CD4-positive, alpha-beta memory T cell (primary cell): ENCODE results near the gene CLEC1B. TPM values are rescaled to one million over a fixed set of nuclear protein-coding genes. Genes with fewer than 3 reads are reported as not detected.

Experiments used
- CTCF ChIA-PET: fragments of 350-600 bp; sonication (Branson Sonifier 250); formaldehyde crosslinking; loops from one replicate; lab custom pipeline; 2021; ENCODE audit warnings: inconsistent platforms; ENCODE audit not compliant: partially characterized antibody; lab: Charles Lee
- POLR2A ChIA-PET: fragments of 350-600 bp; sonication (Branson Sonifier 250); formaldehyde crosslinking; loops from one replicate; lab custom pipeline; 2021; ENCODE audit not compliant: partially characterized antibody; lab: Charles Lee
- DNase-seq, 5 donors: peaks; one replicate each; pipeline versions ENCODE4 v3.0.0 to v3.0.0-alpha.2; 2020 to 2022; ENCODE audit warnings: mixed read lengths in 1 of 5
- H3K27ac ChIP-seq: one replicate; pipeline ENCODE4 v1.7.0; 2013; ENCODE audit warnings: low read depth, low read length
- H3K27me3 ChIP-seq: 2 replicates; pipeline ENCODE4 v1.7.0; 2013; ENCODE audit warnings: mild to moderate bottlenecking, low read length, moderate library complexity; ENCODE audit not compliant: insufficient read depth
- H3K36me3 ChIP-seq: 2 replicates; pipeline ENCODE4 v1.7.0; 2013; ENCODE audit warnings: mild to moderate bottlenecking, low read length, moderate library complexity; ENCODE audit not compliant: insufficient read depth
- H3K4me1 ChIP-seq: 2 replicates; pipeline ENCODE4 v1.7.0; 2013; ENCODE audit warnings: mild to moderate bottlenecking, low read length, moderate library complexity; ENCODE audit not compliant: insufficient read depth
- H3K4me3 ChIP-seq, 2 donors: one replicate each; pipeline ENCODE4 v1.7.0; 2013; ENCODE audit warnings: low read length in 2 of 2, mild to moderate bottlenecking in 1 of 2
- H3K9me3 ChIP-seq, 2 donors: one replicate each; pipeline ENCODE4 v1.7.0; 2013; ENCODE audit warnings: low read length in 2 of 2, control low read depth in 1 of 2; ENCODE audit not compliant: control insufficient read depth in 1 of 2
- H3K27ac Mint-ChIP-seq, 7 donors: one replicate each; pipeline ENCODE4 v1.8.0; 2020 to 2021; ENCODE audit warnings: mixed read lengths in 7 of 7, mild to moderate bottlenecking in 6 of 7, inconsistent platforms in 3 of 7, moderate library complexity in 3 of 7
- H3K27me3 Mint-ChIP-seq, 2 donors: one replicate each; pipeline ENCODE4 v1.8.0; 2020 to 2021; ENCODE audit warnings: mixed read lengths in 2 of 2
- H3K36me3 Mint-ChIP-seq, 2 donors: one replicate each; pipeline ENCODE4 v1.8.0; 2020 to 2021; ENCODE audit warnings: mixed read lengths in 2 of 2, inconsistent platforms in 1 of 2, mild to moderate bottlenecking in 1 of 2
- H3K4me1 Mint-ChIP-seq, 4 donors: one replicate each; pipeline ENCODE4 v1.8.0; 2020 to 2021; ENCODE audit warnings: mixed read lengths in 4 of 4, mild to moderate bottlenecking in 1 of 4
- H3K4me3 Mint-ChIP-seq, 8 donors: one replicate each; pipeline ENCODE4 v1.8.0; 2020 to 2021; ENCODE audit warnings: mixed read lengths in 8 of 8, mild to moderate bottlenecking in 7 of 8, moderate library complexity in 6 of 8, inconsistent platforms in 3 of 8
- H3K9me3 Mint-ChIP-seq, 8 donors: one replicate each; pipeline ENCODE4 v1.8.0; 2020 to 2021; ENCODE audit warnings: mixed read lengths in 8 of 8, mild to moderate bottlenecking in 5 of 8, inconsistent platforms in 3 of 8, moderate library complexity in 1 of 8
- intact Hi-C: fragments of 100-400 bp; cut with micrococcal nuclease; formaldehyde crosslinking; loops from one replicate; pipeline ENCODE4 v1.15.1; 2023
- polyA plus RNA-seq, 2 donors: library from polyadenylated mRNA; unstranded; fragments of 300-500 nt; fragmentation: Illumina TruSeq; gene quantifications; one replicate each; pipeline ENCODE4 v1.2.3, GENCODE V29; 2021
- total RNA-seq, 2 experiments: library from RNA; stranded (reverse); gene quantifications; one replicate each; pipeline ENCODE4 v1.2.3, GENCODE V29; 2021

CLEC1B gene
- total and polyA plus RNA-seq, 4 experiments from 2014 or later, result not detected

DNA sequence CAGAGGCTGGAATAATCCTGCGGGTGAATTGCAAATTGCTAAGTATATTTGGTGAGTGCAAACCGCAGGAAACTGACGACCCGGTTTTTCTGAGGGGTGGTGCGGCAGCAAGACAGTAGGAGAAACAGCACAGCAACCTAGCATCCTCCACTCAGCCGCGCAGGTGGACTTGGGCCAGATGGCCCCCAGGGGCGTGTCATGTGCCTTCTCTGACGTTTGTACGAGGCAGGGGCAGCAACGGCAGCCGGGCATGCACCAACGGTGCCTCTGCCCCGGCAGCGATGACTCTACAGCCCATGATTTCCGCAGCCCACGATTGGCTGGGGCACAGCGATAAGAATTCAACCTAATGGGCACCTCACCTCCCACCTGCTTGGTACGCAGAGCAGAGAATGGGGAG, 55.7 kb downstream of the CLEC1B start:
- H3K27ac ChIP-seq, result no peak overlapping the region
- intact Hi-C loops, result loop anchor here (5.0 kb wide), 1 partner anchor 64 kb away; no protein-coding TSS in a partner anchor

More for the DNA sequence above, 55.7 kb downstream of the CLEC1B start:
- peak in 1 of 5 donors; percentile 67 for DNase-seq
- peaks cover 0 to 3% of the 10 kb centered on the region in 2 donors for H3K27me3 Mint-ChIP-seq
- CTCF ChIA-PET, result no interaction called here
- H3K36me3 ChIP-seq, result no peaks in the 10 kb centered on the region
- peaks cover 2% of the 10 kb centered on the region for H3K4me1 ChIP-seq
- H3K27ac Mint-ChIP-seq, result peak overlapping the region in 2 of 7 donors; percentile 27 to 80
- no peaks in the 10 kb centered on the region for H3K27me3 ChIP-seq
- no peak overlapping the region for H3K4me3 ChIP-seq
- H3K4me1 Mint-ChIP-seq, result peaks cover 7 to 26% (median 12%) of the 10 kb centered on the region in 4 donors
- H3K36me3 Mint-ChIP-seq, result no peaks in the 10 kb centered on the region
- peak overlapping the region; percentile 28 to 92 (median 58) for H3K4me3 Mint-ChIP-seq
- no peaks in the 10 kb centered on the region for H3K9me3 ChIP-seq
- POLR2A ChIA-PET, result no interaction called here
- H3K9me3 Mint-ChIP-seq, result no peaks in the 10 kb centered on the region

Other genes with a start within 250 kb of the CLEC1B start
- gene CD69, start 238.2 kb downstream of the CLEC1B start, total RNA-seq, result 10 to 100 TPM; 31.0 to 35.9 TPM
- gene CD69, start 238.2 kb downstream of the CLEC1B start, polyA plus RNA-seq, result 1,000 to 10,000 TPM in 1 of 2 donors, 100 to 1,000 TPM in 1; 145 to 1,121 TPM
- gene KLRF1, start 171.6 kb downstream of the CLEC1B start, total RNA-seq, result under 1 TPM; 0.28 to 0.49 TPM
- gene KLRF1, start 171.6 kb downstream of the CLEC1B start, polyA plus RNA-seq, result 1 to 10 TPM in 1 of 2 donors, under 1 TPM in 1; 0.30 to 1.1 TPM
- gene CLEC2B, start 129.8 kb downstream of the CLEC1B start, total RNA-seq, result 10 to 100 TPM; 72.5 to 74.6 TPM
- 10 to 100 TPM; 42.2 to 79.8 TPM for gene CLEC2B, start 129.8 kb downstream of the CLEC1B start, polyA plus RNA-seq
- not detected for gene KLRF2, start 117.6 kb downstream of the CLEC1B start, total RNA-seq
- not detected for gene KLRF2, start 117.6 kb downstream of the CLEC1B start, polyA plus RNA-seq
- not detected for gene CLEC2A, start 66.8 kb downstream of the CLEC1B start, total RNA-seq
- gene CLEC2A, start 66.8 kb downstream of the CLEC1B start, polyA plus RNA-seq, result not detected
- under 1 TPM in 1 of 2 experiments, not detected in 1; 0.22 TPM for gene CLEC12A, start 27.7 kb downstream of the CLEC1B start, total RNA-seq
- not detected for gene CLEC12A, start 27.7 kb downstream of the CLEC1B start, polyA plus RNA-seq
- not detected for gene CLEC12B, start 11.5 kb upstream of the CLEC1B start, total RNA-seq
- gene CLEC12B, start 11.5 kb upstream of the CLEC1B start, polyA plus RNA-seq, result not detected
- gene CLEC9A, start 31.6 kb upstream of the CLEC1B start, total RNA-seq, result not detected
- not detected for gene CLEC9A, start 31.6 kb upstream of the CLEC1B start, polyA plus RNA-seq
- not detected for gene CLEC1A, start 99.9 kb upstream of the CLEC1B start, total RNA-seq
- not detected for gene CLEC1A, start 99.9 kb upstream of the CLEC1B start, polyA plus RNA-seq
- 1 to 10 TPM in 1 of 2 experiments, under 1 TPM in 1; 0.89 to 1.3 TPM for gene CLEC7A, start 131.1 kb upstream of the CLEC1B start, total RNA-seq
- under 1 TPM in 1 of 2 donors, not detected in 1; 0.46 TPM for gene CLEC7A, start 131.1 kb upstream of the CLEC1B start, polyA plus RNA-seq
- gene OLR1, start 173.0 kb upstream of the CLEC1B start, total RNA-seq, result under 1 TPM in 1 of 2 experiments, not detected in 1; 0.42 TPM
- gene OLR1, start 173.0 kb upstream of the CLEC1B start, polyA plus RNA-seq, result not detected
- not detected for gene TMEM52B, start 179.9 kb upstream of the CLEC1B start, total RNA-seq
- gene TMEM52B, start 179.9 kb upstream of the CLEC1B start, polyA plus RNA-seq, result not detected
- gene GABARAPL1, start 213.8 kb upstream of the CLEC1B start, total RNA-seq, result 10 to 100 TPM; 35.3 to 36.3 TPM
- gene GABARAPL1, start 213.8 kb upstream of the CLEC1B start, polyA plus RNA-seq, result 10 to 100 TPM; 12.8 to 16.2 TPM